Measurements from ENCODE around the gene CCDC90B. TPM values are rescaled to one million over a fixed set of nuclear protein-coding genes. Genes with fewer than 3 reads are reported as not detected.
A peak's percentile ranks its signal among the peaks of the same experiment; 100 is the strongest.

The CCDC90B gene
- total RNA-seq, 1 experiment from 2014 or later = 121 TPM

- Histone ChIP-seq H3K9ac (ENCODE audit: low read length) (no peak overlapping the region), H2AFZ (ENCODE audit: low read length) (no peak overlapping the region), H3K9me2 (replicated peaks; ENCODE audit: insufficient read depth, low read length) (no peaks in the 10 kb centered on the region), H3K4me1 (ENCODE audit: low read length) (peaks cover 5% of the 10 kb centered on the region), H3K9me3 (ENCODE audit: low read length) (no peaks in the 10 kb centered on the region), H3K27me3 (ENCODE audit: low read length) (no peaks in the 10 kb centered on the region), H3K36me3 (ENCODE audit: insufficient read depth, low read length) (no peaks in the 10 kb centered on the region), H3K27ac (ENCODE audit: low read length) (no peak overlapping the region), H3K4me2 (ENCODE audit: low read depth, low read length, poor library complexity, severe bottlenecking) (no peak overlapping the region), H3K79me2 (ENCODE audit: low read length) (no peaks in the 10 kb centered on the region), H4K20me1 (ENCODE audit: insufficient read depth, low read depth, low read length) (no peaks in the 10 kb centered on the region), H3K4me3 (ENCODE audit: low read length) (no peak overlapping the region)
- DNase-seq = no peak
Measured at GRCh38 chr11:83299681-83300080, 13.5 kb upstream of the CCDC90B start.

GRCh38 chr11:83294208-83294607 lies 8.0 kb upstream of the CCDC90B start:
- Histone ChIP-seq H3K9me2 (replicated peaks; ENCODE audit: insufficient read depth, low read length) (no peaks in the 10 kb centered on the region), H4K20me1 (ENCODE audit: insufficient read depth, low read depth, low read length) (no peaks in the 10 kb centered on the region), H3K4me3 (ENCODE audit: low read length) (no peak overlapping the region), H3K9ac (ENCODE audit: low read length) (no peak overlapping the region), H3K79me2 (ENCODE audit: low read length) (no peaks in the 10 kb centered on the region), H3K27me3 (ENCODE audit: low read length) (no peaks in the 10 kb centered on the region; the same call in 1 of the 2 replicates), H2AFZ (ENCODE audit: low read length) (no peak overlapping the region), H3K36me3 (ENCODE audit: insufficient read depth, low read length) (no peaks in the 10 kb centered on the region), H3K27ac (ENCODE audit: low read length) (no peak overlapping the region), H3K4me2 (ENCODE audit: low read depth, low read length, poor library complexity, severe bottlenecking) (no peak overlapping the region), H3K9me3 (ENCODE audit: low read length) (no peaks in the 10 kb centered on the region), H3K4me1 (ENCODE audit: low read length) (no peaks in the 10 kb centered on the region)
- no peak for DNase-seq

- DNase-seq = no peak
Measured at GRCh38 chr11:83293457-83293774, 7.2 kb upstream of the CCDC90B start.

GRCh38 chr11:83292709-83293456 lies 6.7 kb upstream of the CCDC90B start:
- peak; percentile 89 for DNase-seq

More at GRCh38 chr11:83293457-83293774, 7.2 kb upstream of the CCDC90B start:
- Histone ChIP-seq H3K36me3 (ENCODE audit: insufficient read depth, low read length) (no peaks in the 10 kb centered on the region), H3K4me3 (ENCODE audit: low read length) (no peak overlapping the region), H3K79me2 (ENCODE audit: low read length) (no peaks in the 10 kb centered on the region), H4K20me1 (ENCODE audit: insufficient read depth, low read depth, low read length) (no peaks in the 10 kb centered on the region), H3K9me3 (ENCODE audit: low read length) (no peaks in the 10 kb centered on the region), H3K9ac (ENCODE audit: low read length) (no peak overlapping the region), H2AFZ (ENCODE audit: low read length) (no peak overlapping the region), H3K4me1 (ENCODE audit: low read length) (no peaks in the 10 kb centered on the region), H3K27ac (ENCODE audit: low read length) (no peak overlapping the region), H3K27me3 (ENCODE audit: low read length) (no peaks in the 10 kb centered on the region; the same call in 1 of the 2 replicates), H3K9me2 (replicated peaks; ENCODE audit: insufficient read depth, low read length) (no peaks in the 10 kb centered on the region), H3K4me2 (ENCODE audit: low read depth, low read length, poor library complexity, severe bottlenecking) (no peak overlapping the region)

GRCh38 chr11:83287631-83288030 lies 1.5 kb upstream of the CCDC90B start:
- Histone ChIP-seq H3K9ac (ENCODE audit: low read length) (no peak overlapping the region), H3K36me3 (ENCODE audit: insufficient read depth, low read length) (no peaks in the 10 kb centered on the region), H4K20me1 (ENCODE audit: insufficient read depth, low read depth, low read length) (no peaks in the 10 kb centered on the region), H3K4me1 (ENCODE audit: low read length) (peaks cover 33% of the 10 kb centered on the region), H3K4me2 (ENCODE audit: low read depth, low read length, poor library complexity, severe bottlenecking) (no peak overlapping the region), H3K9me2 (replicated peaks; ENCODE audit: insufficient read depth, low read length) (no peaks in the 10 kb centered on the region), H3K27ac (ENCODE audit: low read length) (no peak overlapping the region), H2AFZ (ENCODE audit: low read length) (no peak overlapping the region), H3K4me3 (ENCODE audit: low read length) (no peak overlapping the region), H3K9me3 (ENCODE audit: low read length) (no peaks in the 10 kb centered on the region), H3K27me3 (ENCODE audit: low read length) (no peaks in the 10 kb centered on the region), H3K79me2 (ENCODE audit: low read length) (peaks cover 30% of the 10 kb centered on the region)
- DNase-seq = peak; percentile 68

More at GRCh38 chr11:83292709-83293456, 6.7 kb upstream of the CCDC90B start:
- no peaks in the 10 kb centered on the region for H4K20me1 ChIP-seq (ENCODE audit: insufficient read depth, low read depth, low read length)
- no peaks in the 10 kb centered on the region for H3K9me3 ChIP-seq (ENCODE audit: low read length)
- H3K36me3 ChIP-seq (ENCODE audit: insufficient read depth, low read length) = no peaks in the 10 kb centered on the region
- H3K4me1 ChIP-seq (ENCODE audit: low read length) = peaks cover under 1% of the 10 kb centered on the region; the same call in 1 of the 2 replicates
- no peaks in the 10 kb centered on the region for H3K79me2 ChIP-seq (ENCODE audit: low read length)
- H3K9ac ChIP-seq (ENCODE audit: low read length) = no peak overlapping the region
- H3K27me3 ChIP-seq (ENCODE audit: low read length) = no peaks in the 10 kb centered on the region; the same call in 1 of the 2 replicates
- H2AFZ ChIP-seq (ENCODE audit: low read length) = no peak overlapping the region
- no peak overlapping the region for H3K27ac ChIP-seq (ENCODE audit: low read length)
- no peak overlapping the region for H3K4me3 ChIP-seq (ENCODE audit: low read length)
- H3K4me2 ChIP-seq (ENCODE audit: low read depth, low read length, poor library complexity, severe bottlenecking) = peak overlapping the region; percentile 22
- no peaks in the 10 kb centered on the region for H3K9me2 ChIP-seq (replicated peaks; ENCODE audit: insufficient read depth, low read length)

- Histone ChIP-seq H4K20me1 (ENCODE audit: insufficient read depth, low read depth, low read length) (no peaks in the 10 kb centered on the region), H3K4me1 (ENCODE audit: low read length) (peaks cover 33% of the 10 kb centered on the region), H3K27me3 (ENCODE audit: low read length) (no peaks in the 10 kb centered on the region), H3K4me3 (ENCODE audit: low read length) (peak overlapping the region; percentile 83), H2AFZ (ENCODE audit: low read length) (peak overlapping the region; percentile 18; the same call in 1 of the 2 replicates), H3K79me2 (ENCODE audit: low read length) (peaks cover 51% of the 10 kb centered on the region), H3K9me2 (replicated peaks; ENCODE audit: insufficient read depth, low read length) (no peaks in the 10 kb centered on the region), H3K9ac (ENCODE audit: low read length) (peak overlapping the region; percentile 86), H3K27ac (ENCODE audit: low read length) (peak overlapping the region; percentile 60), H3K9me3 (ENCODE audit: low read length) (no peaks in the 10 kb centered on the region), H3K4me2 (ENCODE audit: low read depth, low read length, poor library complexity, severe bottlenecking) (peak overlapping the region; percentile 80), H3K36me3 (ENCODE audit: insufficient read depth, low read length) (peaks cover 7% of the 10 kb centered on the region; the same call in 1 of the 2 replicates)
- DNase-seq = no peak
Measured at GRCh38 chr11:83285151-83285770, 906 bp downstream of the CCDC90B start.

GRCh38 chr11:83284501-83285150 lies 1.5 kb downstream of the CCDC90B start:
- H3K27me3 ChIP-seq (ENCODE audit: low read length) = no peaks in the 10 kb centered on the region
- H3K4me1 ChIP-seq (ENCODE audit: low read length) = peaks cover 33% of the 10 kb centered on the region
- peaks cover 57% of the 10 kb centered on the region for H3K79me2 ChIP-seq (ENCODE audit: low read length)
- peak overlapping the region; percentile 60; the same call in 1 of the 2 replicates for H3K27ac ChIP-seq (ENCODE audit: low read length)
- H2AFZ ChIP-seq (ENCODE audit: low read length) = no peak overlapping the region
- H3K36me3 ChIP-seq (ENCODE audit: insufficient read depth, low read length) = peaks cover 8% of the 10 kb centered on the region; the same call in 1 of the 2 replicates
- H3K9me2 ChIP-seq (replicated peaks; ENCODE audit: insufficient read depth, low read length) = no peaks in the 10 kb centered on the region
- H3K4me2 ChIP-seq (ENCODE audit: low read depth, low read length, poor library complexity, severe bottlenecking) = peak overlapping the region; percentile 80
- H4K20me1 ChIP-seq (ENCODE audit: insufficient read depth, low read depth, low read length) = no peaks in the 10 kb centered on the region
- no peak for DNase-seq
- peak overlapping the region; percentile 86 for H3K9ac ChIP-seq (ENCODE audit: low read length)
- peak overlapping the region; percentile 83 for H3K4me3 ChIP-seq (ENCODE audit: low read length)
- no peaks in the 10 kb centered on the region for H3K9me3 ChIP-seq (ENCODE audit: low read length)
